Measurements from ENCODE around the gene ATRNL1.

- TF ChIP-seq CTCF (IDR thresholded peaks at IDR 0.05; ENCODE audit: low read depth, low read length, poor library complexity, severe bottlenecking) (no peak), EZH2phosphoT487 (IDR thresholded peaks at IDR 0.05; ENCODE audit: borderline replicate concordance, low read length) (no peak)
These were observed 116.0 kb downstream of the ATRNL1 start for GRCh38 chr10:115209133-115209532.

Measured in DOHH2 (cell line).